ENCODE measurements around the gene STK4. TPM values are rescaled to one million over a fixed set of nuclear protein-coding genes. Genes with fewer than 3 reads are reported as not detected.

STK4 gene
- total and polyA plus RNA-seq, 5 donors, result 4.6 to 14.4 (median 13.8) TPM

GRCh38 chr20:45100563-45101245 lies 134.4 kb downstream of the STK4 start, which contains the start of gene KCNS1:
Gene KCNS1, minus strand, starts transcription at chr20:45101127. Its CDS starts 1,891 bp downstream, at chr20:45099236.
- ATAC-seq, result peak in 1 of 2 donors; percentile 17
- Histone ChIP-seq H3K4me1 (ENCODE audit: control insufficient read depth, insufficient read depth, low read length) (no peaks in the 10 kb centered on the region), H3K9me3 (ENCODE audit: control insufficient read depth, low read length) (no peaks in the 10 kb centered on the region), H3K4me3 (ENCODE audit: low read length) (no peak within 1 kb of the TSS), H3K27me3 (ENCODE audit: control insufficient read depth, insufficient read depth) (no peaks in the 10 kb centered on the region), H3K27ac (ENCODE audit: low read length) (no peak within 1 kb of the TSS)
- 6% methylated on average over 38 of the region's 38 CpGs for WGBS
- peak in 2 of 3 donors; percentile 49 to 59 for DNase-seq
- intact Hi-C loops (cut with DNase I), result no loop called here

- no peaks in the 10 kb centered on the region for H3K27me3 ChIP-seq (ENCODE audit: control insufficient read depth, insufficient read depth)
- no peak overlapping the region for H3K27ac ChIP-seq (ENCODE audit: low read length)
- no peak overlapping the region for H3K4me3 ChIP-seq (ENCODE audit: low read length)
- intact Hi-C loops (cut with DNase I), result no loop called here
- no peaks in the 10 kb centered on the region for H3K9me3 ChIP-seq (ENCODE audit: control insufficient read depth, low read length)
- DNase-seq, result no peak
- H3K4me1 ChIP-seq (ENCODE audit: control insufficient read depth, insufficient read depth, low read length), result no peaks in the 10 kb centered on the region
- 66% methylated on average over 6 of the region's 6 CpGs for WGBS
- ATAC-seq, result no peak
Observed at GRCh38 chr20:45101333-45101850, 135.1 kb downstream of the STK4 start.

GRCh38 chr20:45103072-45103471 lies 136.8 kb downstream of the STK4 start:
- 67% methylated on average over 2 of the region's 2 CpGs for WGBS
- intact Hi-C loops (cut with DNase I), result no loop called here
- Histone ChIP-seq H3K4me1 (ENCODE audit: control insufficient read depth, insufficient read depth, low read length) (no peaks in the 10 kb centered on the region), H3K27ac (ENCODE audit: low read length) (no peak overlapping the region), H3K4me3 (ENCODE audit: low read length) (no peak overlapping the region), H3K9me3 (ENCODE audit: control insufficient read depth, low read length) (no peaks in the 10 kb centered on the region), H3K27me3 (ENCODE audit: control insufficient read depth, insufficient read depth) (no peaks in the 10 kb centered on the region)
- ATAC-seq (no peak), DNase-seq (no peak)

- Histone ChIP-seq H3K27ac (ENCODE audit: low read length) (no peak overlapping the region), H3K4me3 (ENCODE audit: low read length) (no peak overlapping the region), H3K27me3 (ENCODE audit: control insufficient read depth, insufficient read depth) (no peaks in the 10 kb centered on the region), H3K4me1 (ENCODE audit: control insufficient read depth, insufficient read depth, low read length) (no peaks in the 10 kb centered on the region), H3K9me3 (ENCODE audit: control insufficient read depth, low read length) (no peaks in the 10 kb centered on the region)
- ATAC-seq, result no peak
- intact Hi-C loops (cut with DNase I), result no loop called here
- DNase-seq, result no peak
- WGBS, result 66% methylated on average over 5 of the region's 5 CpGs
Observed at GRCh38 chr20:45104786-45105185, 138.5 kb downstream of the STK4 start.

- intact Hi-C loops (cut with DNase I), result no loop called here
- no peaks in the 10 kb centered on the region for H3K27me3 ChIP-seq (ENCODE audit: control insufficient read depth, insufficient read depth)
- no peak overlapping the region for H3K4me3 ChIP-seq (ENCODE audit: low read length)
- no peak overlapping the region for H3K27ac ChIP-seq (ENCODE audit: low read length)
- no peak for ATAC-seq
- WGBS, result 89% methylated on average over 2 of the region's 2 CpGs
- H3K9me3 ChIP-seq (ENCODE audit: control insufficient read depth, low read length), result no peaks in the 10 kb centered on the region
- no peaks in the 10 kb centered on the region for H3K4me1 ChIP-seq (ENCODE audit: control insufficient read depth, insufficient read depth, low read length)
- DNase-seq, result no peak
Observed at GRCh38 chr20:45105317-45105716, 139.0 kb downstream of the STK4 start.

- H3K27me3 ChIP-seq (ENCODE audit: control insufficient read depth, insufficient read depth), result no peaks in the 10 kb centered on the region
- intact Hi-C loops (cut with DNase I), result no loop called here
- WGBS, result 59% methylated on average over 8 of the region's 8 CpGs
Observed at GRCh38 chr20:45109634-45110033, 143.3 kb downstream of the STK4 start.

GRCh38 chr20:45110301-45110700 lies 144.0 kb downstream of the STK4 start:
- WGBS, result 88% methylated on average over 11 of the region's 11 CpGs
- intact Hi-C loops (cut with DNase I), result no loop called here
- Histone ChIP-seq H3K9me3 (ENCODE audit: control insufficient read depth, low read length) (no peaks in the 10 kb centered on the region), H3K4me1 (ENCODE audit: control insufficient read depth, insufficient read depth, low read length) (no peaks in the 10 kb centered on the region), H3K27me3 (ENCODE audit: control insufficient read depth, insufficient read depth) (no peaks in the 10 kb centered on the region), H3K4me3 (ENCODE audit: low read length) (no peak overlapping the region), H3K27ac (ENCODE audit: low read length) (no peak overlapping the region)
- no peak for DNase-seq
- no peak for ATAC-seq

More at GRCh38 chr20:45109634-45110033, 143.3 kb downstream of the STK4 start:
- no peak overlapping the region for H3K4me3 ChIP-seq (ENCODE audit: low read length)
- DNase-seq, result no peak
- H3K4me1 ChIP-seq (ENCODE audit: control insufficient read depth, insufficient read depth, low read length), result no peaks in the 10 kb centered on the region
- ATAC-seq, result no peak
- no peaks in the 10 kb centered on the region for H3K9me3 ChIP-seq (ENCODE audit: control insufficient read depth, low read length)
- no peak overlapping the region for H3K27ac ChIP-seq (ENCODE audit: low read length)

GRCh38 chr20:45111285-45111684 lies 145.0 kb downstream of the STK4 start:
- H3K4me1 ChIP-seq (ENCODE audit: control insufficient read depth, insufficient read depth, low read length), result no peaks in the 10 kb centered on the region
- no peaks in the 10 kb centered on the region for H3K9me3 ChIP-seq (ENCODE audit: control insufficient read depth, low read length)
- no peak for ATAC-seq
- 73% methylated on average over 11 of the region's 11 CpGs for WGBS
- no peak overlapping the region for H3K27ac ChIP-seq (ENCODE audit: low read length)
- no peaks in the 10 kb centered on the region for H3K27me3 ChIP-seq (ENCODE audit: control insufficient read depth, insufficient read depth)
- intact Hi-C loops (cut with DNase I), result no loop called here
- no peak overlapping the region for H3K4me3 ChIP-seq (ENCODE audit: low read length)
- no peak for DNase-seq

- DNase-seq, result no peak
- 47% methylated on average over 17 of the region's 17 CpGs for WGBS
- no peak overlapping the region for H3K27ac ChIP-seq (ENCODE audit: low read length)
- no peaks in the 10 kb centered on the region for H3K9me3 ChIP-seq (ENCODE audit: control insufficient read depth, low read length)
- H3K27me3 ChIP-seq (ENCODE audit: control insufficient read depth, insufficient read depth), result no peaks in the 10 kb centered on the region
- peak in 1 of 2 donors; percentile 11 for ATAC-seq
- no peak overlapping the region for H3K4me3 ChIP-seq (ENCODE audit: low read length)
- intact Hi-C loops (cut with DNase I), result no loop called here
- H3K4me1 ChIP-seq (ENCODE audit: control insufficient read depth, insufficient read depth, low read length), result no peaks in the 10 kb centered on the region
Observed at GRCh38 chr20:45111799-45112471, 145.6 kb downstream of the STK4 start.

GRCh38 chr20:45112754-45113153 lies 146.4 kb downstream of the STK4 start:
- intact Hi-C loops (cut with DNase I), result no loop called here

GRCh38 chr20:45113865-45114264 lies 147.6 kb downstream of the STK4 start:
- DNase-seq (no peak), ATAC-seq (no peak)
- intact Hi-C loops (cut with DNase I), result no loop called here
- Histone ChIP-seq H3K27me3 (ENCODE audit: control insufficient read depth, insufficient read depth) (no peaks in the 10 kb centered on the region), H3K4me3 (ENCODE audit: low read length) (no peak overlapping the region), H3K9me3 (ENCODE audit: control insufficient read depth, low read length) (no peaks in the 10 kb centered on the region), H3K27ac (ENCODE audit: low read length) (no peak overlapping the region), H3K4me1 (ENCODE audit: control insufficient read depth, insufficient read depth, low read length) (no peaks in the 10 kb centered on the region)
- WGBS, result 90% methylated on average over 3 of the region's 3 CpGs

More at GRCh38 chr20:45112754-45113153, 146.4 kb downstream of the STK4 start:
- DNase-seq (no peak), ATAC-seq (no peak)
- H3K4me3 ChIP-seq (ENCODE audit: low read length), result no peak overlapping the region
- no peaks in the 10 kb centered on the region for H3K9me3 ChIP-seq (ENCODE audit: control insufficient read depth, low read length)
- H3K27me3 ChIP-seq (ENCODE audit: control insufficient read depth, insufficient read depth), result no peaks in the 10 kb centered on the region
- no peak overlapping the region for H3K27ac ChIP-seq (ENCODE audit: low read length)
- H3K4me1 ChIP-seq (ENCODE audit: control insufficient read depth, insufficient read depth, low read length), result no peaks in the 10 kb centered on the region
